ENCODE data around the gene ARFGAP1.

ARFGAP1 gene

DNA sequence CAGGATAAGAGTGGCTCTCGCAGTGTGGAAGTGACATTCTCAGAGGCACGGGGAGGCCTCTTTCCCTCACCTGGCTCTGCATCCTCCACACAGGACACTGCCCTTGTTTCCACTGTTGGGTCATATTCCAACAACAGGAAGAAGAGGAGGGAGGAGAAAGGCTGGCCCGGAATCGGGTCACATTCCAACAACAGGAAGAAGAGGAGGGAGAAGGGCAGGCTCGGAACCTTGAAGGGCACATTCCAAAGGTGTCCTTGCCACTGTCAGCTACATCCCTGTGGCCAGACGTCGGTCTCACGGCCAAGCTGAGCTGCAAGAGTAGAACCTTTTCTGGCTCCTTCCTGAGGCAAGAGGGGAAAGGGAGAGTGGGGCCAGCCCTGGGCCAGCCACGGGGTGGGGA is 63.1 kb downstream of the ARFGAP1 start:
- no peak for TF ChIP-seq CSDC2 (CRISPR knock-in tag; IDR thresholded peaks at IDR 0.05)
- TF ChIP-seq PPARA (CRISPR knock-in tag; IDR thresholded peaks at IDR 0.05; ENCODE audit: borderline replicate concordance): no peak
- TF ChIP-seq, protein P1, sequence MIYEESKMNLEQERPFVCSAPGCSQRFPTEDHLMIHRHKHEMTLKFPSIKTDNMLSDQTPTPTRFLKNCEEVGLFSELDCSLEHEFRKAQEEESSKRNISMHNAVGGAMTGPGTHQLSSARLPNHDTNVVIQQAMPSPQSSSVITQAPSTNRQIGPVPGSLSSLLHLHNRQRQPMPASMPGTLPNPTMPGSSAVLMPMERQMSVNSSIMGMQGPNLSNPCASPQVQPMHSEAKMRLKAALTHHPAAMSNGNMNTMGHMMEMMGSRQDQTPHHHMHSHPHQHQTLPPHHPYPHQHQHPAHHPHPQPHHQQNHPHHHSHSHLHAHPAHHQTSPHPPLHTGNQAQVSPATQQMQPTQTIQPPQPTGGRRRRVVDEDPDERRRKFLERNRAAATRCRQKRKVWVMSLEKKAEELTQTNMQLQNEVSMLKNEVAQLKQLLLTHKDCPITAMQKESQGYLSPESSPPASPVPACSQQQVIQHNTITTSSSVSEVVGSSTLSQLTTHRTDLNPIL (CRISPR knock-in tag; IDR thresholded peaks at IDR 0.05; ENCODE audit: low read depth): no peak
- TF ChIP-seq RARB (CRISPR knock-in tag; IDR thresholded peaks at IDR 0.05): no peak
- TF ChIP-seq, protein P2, sequence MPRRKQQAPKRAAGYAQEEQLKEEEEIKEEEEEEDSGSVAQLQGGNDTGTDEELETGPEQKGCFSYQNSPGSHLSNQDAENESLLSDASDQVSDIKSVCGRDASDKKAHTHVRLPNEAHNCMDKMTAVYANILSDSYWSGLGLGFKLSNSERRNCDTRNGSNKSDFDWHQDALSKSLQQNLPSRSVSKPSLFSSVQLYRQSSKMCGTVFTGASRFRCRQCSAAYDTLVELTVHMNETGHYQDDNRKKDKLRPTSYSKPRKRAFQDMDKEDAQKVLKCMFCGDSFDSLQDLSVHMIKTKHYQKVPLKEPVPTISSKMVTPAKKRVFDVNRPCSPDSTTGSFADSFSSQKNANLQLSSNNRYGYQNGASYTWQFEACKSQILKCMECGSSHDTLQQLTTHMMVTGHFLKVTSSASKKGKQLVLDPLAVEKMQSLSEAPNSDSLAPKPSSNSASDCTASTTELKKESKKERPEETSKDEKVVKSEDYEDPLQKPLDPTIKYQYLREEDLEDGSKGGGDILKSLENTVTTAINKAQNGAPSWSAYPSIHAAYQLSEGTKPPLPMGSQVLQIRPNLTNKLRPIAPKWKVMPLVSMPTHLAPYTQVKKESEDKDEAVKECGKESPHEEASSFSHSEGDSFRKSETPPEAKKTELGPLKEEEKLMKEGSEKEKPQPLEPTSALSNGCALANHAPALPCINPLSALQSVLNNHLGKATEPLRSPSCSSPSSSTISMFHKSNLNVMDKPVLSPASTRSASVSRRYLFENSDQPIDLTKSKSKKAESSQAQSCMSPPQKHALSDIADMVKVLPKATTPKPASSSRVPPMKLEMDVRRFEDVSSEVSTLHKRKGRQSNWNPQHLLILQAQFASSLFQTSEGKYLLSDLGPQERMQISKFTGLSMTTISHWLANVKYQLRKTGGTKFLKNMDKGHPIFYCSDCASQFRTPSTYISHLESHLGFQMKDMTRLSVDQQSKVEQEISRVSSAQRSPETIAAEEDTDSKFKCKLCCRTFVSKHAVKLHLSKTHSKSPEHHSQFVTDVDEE (CRISPR knock-in tag; IDR thresholded peaks at IDR 0.05): no peak
- TF ChIP-seq ZNF70 (CRISPR knock-in tag; IDR thresholded peaks at IDR 0.05): no peak
- no peak for TF ChIP-seq ISL1 (CRISPR knock-in tag; IDR thresholded peaks at IDR 0.05)
- TF ChIP-seq, protein P3, sequence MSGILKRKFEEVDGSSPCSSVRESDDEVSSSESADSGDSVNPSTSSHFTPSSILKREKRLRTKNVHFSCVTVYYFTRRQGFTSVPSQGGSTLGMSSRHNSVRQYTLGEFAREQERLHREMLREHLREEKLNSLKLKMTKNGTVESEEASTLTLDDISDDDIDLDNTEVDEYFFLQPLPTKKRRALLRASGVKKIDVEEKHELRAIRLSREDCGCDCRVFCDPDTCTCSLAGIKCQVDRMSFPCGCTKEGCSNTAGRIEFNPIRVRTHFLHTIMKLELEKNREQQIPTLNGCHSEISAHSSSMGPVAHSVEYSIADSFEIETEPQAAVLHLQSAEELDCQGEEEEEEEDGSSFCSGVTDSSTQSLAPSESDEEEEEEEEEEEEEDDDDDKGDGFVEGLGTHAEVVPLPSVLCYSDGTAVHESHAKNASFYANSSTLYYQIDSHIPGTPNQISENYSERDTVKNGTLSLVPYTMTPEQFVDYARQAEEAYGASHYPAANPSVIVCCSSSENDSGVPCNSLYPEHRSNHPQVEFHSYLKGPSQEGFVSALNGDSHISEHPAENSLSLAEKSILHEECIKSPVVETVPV (CRISPR knock-in tag; IDR thresholded peaks at IDR 0.05): no peak
- no peak for TF ChIP-seq ZNF8 (CRISPR knock-in tag; IDR thresholded peaks at IDR 0.05)
- TF ChIP-seq GLIS3 (CRISPR knock-in tag; IDR thresholded peaks at IDR 0.05): no peak
- no peak for TF ChIP-seq ARNTL (CRISPR knock-in tag; IDR thresholded peaks at IDR 0.05; ENCODE audit: borderline replicate concordance, low read depth)
- no peak for TF ChIP-seq TCF4 (CRISPR knock-in tag; IDR thresholded peaks at IDR 0.05; ENCODE audit: borderline replicate concordance)
- TF ChIP-seq ZC3H10 (CRISPR knock-in tag; IDR thresholded peaks at IDR 0.05): no peak
- no peak for TF ChIP-seq OSR1 (CRISPR knock-in tag; IDR thresholded peaks at IDR 0.05)
- TF ChIP-seq, protein P4, sequence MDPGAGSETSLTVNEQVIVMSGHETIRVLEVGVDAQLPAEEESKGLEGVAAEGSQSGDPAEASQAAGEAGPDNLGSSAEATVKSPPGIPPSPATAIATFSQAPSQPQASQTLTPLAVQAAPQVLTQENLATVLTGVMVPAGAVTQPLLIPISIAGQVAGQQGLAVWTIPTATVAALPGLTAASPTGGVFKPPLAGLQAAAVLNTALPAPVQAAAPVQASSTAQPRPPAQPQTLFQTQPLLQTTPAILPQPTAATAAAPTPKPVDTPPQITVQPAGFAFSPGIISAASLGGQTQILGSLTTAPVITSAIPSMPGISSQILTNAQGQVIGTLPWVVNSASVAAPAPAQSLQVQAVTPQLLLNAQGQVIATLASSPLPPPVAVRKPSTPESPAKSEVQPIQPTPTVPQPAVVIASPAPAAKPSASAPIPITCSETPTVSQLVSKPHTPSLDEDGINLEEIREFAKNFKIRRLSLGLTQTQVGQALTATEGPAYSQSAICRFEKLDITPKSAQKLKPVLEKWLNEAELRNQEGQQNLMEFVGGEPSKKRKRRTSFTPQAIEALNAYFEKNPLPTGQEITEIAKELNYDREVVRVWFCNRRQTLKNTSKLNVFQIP (CRISPR knock-in tag; IDR thresholded peaks at IDR 0.05; ENCODE audit: borderline replicate concordance, low read depth): no peak
- TF ChIP-seq, protein P5, sequence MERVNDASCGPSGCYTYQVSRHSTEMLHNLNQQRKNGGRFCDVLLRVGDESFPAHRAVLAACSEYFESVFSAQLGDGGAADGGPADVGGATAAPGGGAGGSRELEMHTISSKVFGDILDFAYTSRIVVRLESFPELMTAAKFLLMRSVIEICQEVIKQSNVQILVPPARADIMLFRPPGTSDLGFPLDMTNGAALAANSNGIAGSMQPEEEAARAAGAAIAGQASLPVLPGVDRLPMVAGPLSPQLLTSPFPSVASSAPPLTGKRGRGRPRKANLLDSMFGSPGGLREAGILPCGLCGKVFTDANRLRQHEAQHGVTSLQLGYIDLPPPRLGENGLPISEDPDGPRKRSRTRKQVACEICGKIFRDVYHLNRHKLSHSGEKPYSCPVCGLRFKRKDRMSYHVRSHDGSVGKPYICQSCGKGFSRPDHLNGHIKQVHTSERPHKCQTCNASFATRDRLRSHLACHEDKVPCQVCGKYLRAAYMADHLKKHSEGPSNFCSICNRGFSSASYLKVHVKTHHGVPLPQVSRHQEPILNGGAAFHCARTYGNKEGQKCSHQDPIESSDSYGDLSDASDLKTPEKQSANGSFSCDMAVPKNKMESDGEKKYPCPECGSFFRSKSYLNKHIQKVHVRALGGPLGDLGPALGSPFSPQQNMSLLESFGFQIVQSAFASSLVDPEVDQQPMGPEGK (CRISPR knock-in tag; IDR thresholded peaks at IDR 0.05; ENCODE audit: borderline replicate concordance): no peak
- no peak for TF ChIP-seq ESRRG (CRISPR knock-in tag; IDR thresholded peaks at IDR 0.05)
- no peak for TF ChIP-seq TOX (CRISPR knock-in tag; IDR thresholded peaks at IDR 0.05; ENCODE audit: borderline replicate concordance)
- no peak for ATAC-seq

DNA sequence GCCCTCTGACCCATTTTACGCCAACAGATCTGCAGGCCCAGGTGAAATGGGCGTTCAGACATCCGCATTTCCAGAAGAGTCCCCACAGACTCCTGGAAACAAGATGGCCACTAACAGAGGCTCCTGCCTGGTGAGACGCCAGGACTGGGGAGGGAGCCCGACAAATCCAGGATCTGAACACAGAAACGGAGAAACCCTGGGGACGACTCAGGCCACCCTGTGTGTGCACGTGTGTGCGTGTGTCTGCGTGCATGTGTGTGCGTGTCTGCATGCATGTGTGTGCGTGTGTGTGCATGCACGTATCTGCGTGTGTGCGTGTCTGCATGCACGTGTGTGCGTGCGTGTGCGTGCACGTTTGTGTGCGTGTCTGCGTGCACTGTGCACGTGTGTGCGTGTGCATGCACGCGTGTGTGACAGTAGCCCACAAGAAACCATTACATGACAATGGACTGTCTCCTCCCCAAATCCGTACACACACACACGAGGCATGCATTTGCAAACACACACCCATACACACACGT is 63.7 kb downstream of the ARFGAP1 start:
- no peak for ATAC-seq
- TF ChIP-seq ZNF565 (CRISPR knock-in tag; conservative IDR thresholded peaks at IDR 0.05; ENCODE audit: low read depth) (no peak), RARB (CRISPR knock-in tag; IDR thresholded peaks at IDR 0.05) (no peak), BACH2 (CRISPR knock-in tag; IDR thresholded peaks at IDR 0.05; ENCODE audit: borderline replicate concordance) (no peak)
- TF ChIP-seq, protein P4 (CRISPR knock-in tag; IDR thresholded peaks at IDR 0.05; ENCODE audit: borderline replicate concordance, low read depth): no peak
